Left lung (tissue), 10 donors: ENCODE data around the gene PLEKHO1. TPM values are rescaled to one million over a fixed set of nuclear protein-coding genes. Genes with fewer than 3 reads are reported as not detected.
A peak's percentile ranks its signal among the peaks of the same experiment; 100 is the strongest.

Experiments used
- ATAC-seq: fragments of 200-7000 bp; cut with Tn5 transposase; one replicate; pipeline ENCODE4 v1.9.1; 2020; ENCODE audit warnings: moderate library complexity
- DNase-seq, 4 donors: peaks; one replicate each; pipeline ENCODE4 v3.0.0-alpha.2; 2013 to 2020
- H3K27ac ChIP-seq, 2 donors: fragments of 200-600 bp; sonication (generic) in 1 of 2; one replicate each; pipeline versions ENCODE4 v1.5.0 to v1.8.0; 2020 to 2021
- H3K27me3 ChIP-seq, 2 donors: fragments of 200-600 bp; sonication (generic) in 1 of 2; one replicate each; pipeline versions ENCODE4 v1.5.0 to v1.8.0; 2020 to 2021
- H3K36me3 ChIP-seq, 2 donors: fragments of 200-600 bp; sonication (generic) in 1 of 2; one replicate each; pipeline versions ENCODE4 v1.5.0 to v1.8.0; 2020 to 2021
- H3K4me1 ChIP-seq, 2 donors: fragments of 200-600 bp; one replicate each; pipeline ENCODE4 v1.8.0; 2021
- H3K4me3 ChIP-seq, 2 donors: fragments of 200-600 bp; sonication (generic) in 1 of 2; one replicate each; pipeline versions ENCODE4 v1.5.0 to v1.8.0; 2020 to 2021; ENCODE audit warnings: mild to moderate bottlenecking in 1 of 2
- H3K9me3 ChIP-seq, 2 donors: fragments of 200-600 bp; sonication (generic) in 1 of 2; one replicate each; pipeline versions ENCODE4 v1.5.0 to v1.8.0; 2020 to 2021
- intact Hi-C, 2 donors: fragments of 100-400 bp; cut with DNase I; formaldehyde crosslinking; loops; one replicate each; pipeline versions ENCODE4 v1.11.2 to v1.14.2; 2022
- polyA plus RNA-seq, 6 donors: library from polyadenylated mRNA; unstranded; fragments of 120-200 nt; gene quantifications; one replicate each; pipeline ENCODE4 v1.2.1, GENCODE V29; 2013; ENCODE audit not compliant: insufficient read length in 6 of 6
- total RNA-seq, 2 donors: library from RNA; stranded (reverse); fragmentation: NEBNext Ultra II Directional; extraction: Animal tissue kit (Norgen Biotek cat#: 25700); gene quantifications; one replicate each; pipeline ENCODE4 v1.2.1, GENCODE V29; 2021
- TF ChIP-seq, protein P1 (sequence below), 2 donors: fragments of 200-600 bp; sonication (generic) in 1 of 2; IDR thresholded peaks; one replicate each; pipeline versions ENCODE4 v1.5.0 to v1.8.0; 2021; ENCODE audit warnings: antibody characterized with exemption in 2 of 2
- donor health status: DM: no; HTN: yes; CAD: no.
- donor health status: DM: no; HTN: no; CAD: no.

PLEKHO1 gene
- total and polyA plus RNA-seq, 8 donors: 35.3 to 55.1 (median 47.9) TPM

DNA sequence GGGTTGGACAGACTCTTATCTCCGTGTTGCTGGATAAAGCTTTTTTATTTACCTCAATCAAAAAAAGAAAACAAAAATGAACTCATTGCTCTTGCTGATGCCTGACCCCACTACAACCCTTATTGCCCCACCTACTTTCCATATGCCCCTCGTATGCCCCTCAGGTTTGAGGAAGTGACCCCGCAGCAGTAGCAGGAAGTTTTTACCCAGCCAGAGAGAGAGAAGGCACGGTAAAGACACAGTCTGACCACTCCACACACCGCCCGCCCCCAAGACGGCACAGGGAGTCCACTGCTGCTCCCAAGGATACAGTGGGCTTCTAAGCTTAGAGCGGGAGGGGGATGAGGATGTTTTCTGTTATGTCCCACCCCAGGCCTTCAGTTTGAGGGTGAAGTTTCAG, 9.8 kb downstream of the PLEKHO1 start:
- H3K36me3 ChIP-seq: peaks cover 0 to 54% of the 10 kb centered on the region in 2 donors
- no peaks in the 10 kb centered on the region for H3K27me3 ChIP-seq
- DNase-seq: peak in 1 of 4 donors; percentile 80
- intact Hi-C loops: no loop called here
- H3K4me1 ChIP-seq: peaks cover 12 to 93% of the 10 kb centered on the region in 2 donors
- peak overlapping the region; percentile 48 to 89 for H3K27ac ChIP-seq
- TF ChIP-seq, protein P1, sequence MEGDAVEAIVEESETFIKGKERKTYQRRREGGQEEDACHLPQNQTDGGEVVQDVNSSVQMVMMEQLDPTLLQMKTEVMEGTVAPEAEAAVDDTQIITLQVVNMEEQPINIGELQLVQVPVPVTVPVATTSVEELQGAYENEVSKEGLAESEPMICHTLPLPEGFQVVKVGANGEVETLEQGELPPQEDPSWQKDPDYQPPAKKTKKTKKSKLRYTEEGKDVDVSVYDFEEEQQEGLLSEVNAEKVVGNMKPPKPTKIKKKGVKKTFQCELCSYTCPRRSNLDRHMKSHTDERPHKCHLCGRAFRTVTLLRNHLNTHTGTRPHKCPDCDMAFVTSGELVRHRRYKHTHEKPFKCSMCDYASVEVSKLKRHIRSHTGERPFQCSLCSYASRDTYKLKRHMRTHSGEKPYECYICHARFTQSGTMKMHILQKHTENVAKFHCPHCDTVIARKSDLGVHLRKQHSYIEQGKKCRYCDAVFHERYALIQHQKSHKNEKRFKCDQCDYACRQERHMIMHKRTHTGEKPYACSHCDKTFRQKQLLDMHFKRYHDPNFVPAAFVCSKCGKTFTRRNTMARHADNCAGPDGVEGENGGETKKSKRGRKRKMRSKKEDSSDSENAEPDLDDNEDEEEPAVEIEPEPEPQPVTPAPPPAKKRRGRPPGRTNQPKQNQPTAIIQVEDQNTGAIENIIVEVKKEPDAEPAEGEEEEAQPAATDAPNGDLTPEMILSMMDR (IDR thresholded peaks at IDR 0.05): no peak
- H3K9me3 ChIP-seq: no peaks in the 10 kb centered on the region
- ATAC-seq: no peak
- H3K4me3 ChIP-seq: no peak overlapping the region

- Histone ChIP-seq H3K4me3 (peak overlapping the region in 1 of 2 donors; percentile 13), H3K4me1 (peaks cover 12 to 96% of the 10 kb centered on the region in 2 donors), H3K27ac (peak overlapping the region in 1 of 2 donors; percentile 89)
Measured at GRCh38 chr1:150160964-150161621, 11.4 kb downstream of the PLEKHO1 start.

GRCh38 chr1:150161747-150162581, 12.2 kb downstream of the PLEKHO1 start:
- DNase-seq: no peak
- TF ChIP-seq, protein P1 (IDR thresholded peaks at IDR 0.05): no peak
- ATAC-seq: no peak
- peaks cover 12 to 88% of the 10 kb centered on the region in 2 donors for H3K4me1 ChIP-seq
- intact Hi-C loops: loop anchor here in 1 of 2 donors (10.0 kb wide), 1 partner anchor 197 kb away; no protein-coding TSS in a partner anchor
- H3K4me3 ChIP-seq: peak overlapping the region in 1 of 2 donors; percentile 18
- no peaks in the 10 kb centered on the region for H3K9me3 ChIP-seq
- H3K27ac ChIP-seq: peak overlapping the region; percentile 89 to 95
- peaks cover 0 to 30% of the 10 kb centered on the region in 2 donors for H3K36me3 ChIP-seq
- no peaks in the 10 kb centered on the region for H3K27me3 ChIP-seq

More at GRCh38 chr1:150160964-150161621, 11.4 kb downstream of the PLEKHO1 start:
- Histone ChIP-seq H3K36me3 (peaks cover 0 to 39% of the 10 kb centered on the region in 2 donors), H3K9me3 (no peaks in the 10 kb centered on the region), H3K27me3 (no peaks in the 10 kb centered on the region)
- TF ChIP-seq, protein P1 (IDR thresholded peaks at IDR 0.05): no peak
- DNase-seq (no peak), ATAC-seq (no peak)
- intact Hi-C loops: loop anchor here in 1 of 2 donors (10.0 kb wide), 1 partner anchor 196 kb away; no protein-coding TSS in a partner anchor

GRCh38 chr1:150162582-150162861, 12.8 kb downstream of the PLEKHO1 start:
- Histone ChIP-seq H3K9me3 (no peaks in the 10 kb centered on the region), H3K27me3 (no peaks in the 10 kb centered on the region), H3K36me3 (peaks cover 0 to 24% of the 10 kb centered on the region in 2 donors), H3K4me3 (peak overlapping the region in 1 of 2 donors; percentile 18), H3K4me1 (peaks cover 12 to 86% of the 10 kb centered on the region in 2 donors), H3K27ac (peak overlapping the region; percentile 89 to 95)
- DNase-seq (no peak), ATAC-seq (no peak)
- TF ChIP-seq, protein P1 (IDR thresholded peaks at IDR 0.05): peak in 1 of 2 donors; percentile 14
- intact Hi-C loops: loop anchor here in 1 of 2 donors (10.0 kb wide), 1 partner anchor 198 kb away; no protein-coding TSS in a partner anchor
